ENCODE results near the gene CYP27B1.

- TF ChIP-seq CTCF (conservative IDR thresholded peaks at IDR 0.05; ENCODE audit: low read length) (no peak), EZH2phosphoT487 (IDR thresholded peaks at IDR 0.05; ENCODE audit: borderline replicate concordance, low read depth, low read length) (no peak)
These were observed 21.4 kb downstream of the CYP27B1 start for GRCh38 chr12:57745485-57745881.
